ENCODE measurements around the gene HBS1L. TPM values are rescaled to one million over a fixed set of nuclear protein-coding genes. Genes with fewer than 3 reads are reported as not detected.

HBS1L gene
- polyA plus RNA-seq, 1 donor from 2014 or later = 103 TPM

- H3K36me3 ChIP-seq (ENCODE audit: insufficient read depth, low read length) = peaks cover 3% of the 10 kb centered on the region
- no peaks in the 10 kb centered on the region for H3F3A ChIP-seq (ENCODE audit: insufficient read depth, low read length, poor library complexity, severe bottlenecking)
- no peaks in the 10 kb centered on the region for H3K9me2 ChIP-seq (ENCODE audit: insufficient read depth, low read length)
- TF ChIP-seq POLR2AphosphoS5 (IDR thresholded peaks at IDR 0.05) (no peak), MXI1 (conservative IDR thresholded peaks at IDR 0.05; ENCODE audit: poor library complexity, severe bottlenecking) (no peak), SMC3 (conservative IDR thresholded peaks at IDR 0.05; ENCODE audit: poor library complexity) (no peak), CTCF (IDR thresholded peaks at IDR 0.05; ENCODE audit: poor library complexity, severe bottlenecking) (no peak), RAD21 (conservative IDR thresholded peaks at IDR 0.05) (no peak), EP300 (conservative IDR thresholded peaks at IDR 0.05; ENCODE audit: poor library complexity, severe bottlenecking) (no peak), EZH2 (IDR thresholded peaks at IDR 0.05; ENCODE audit: borderline replicate concordance, insufficient read depth, low read length, poor library complexity, severe bottlenecking) (no peak), TAF1 (IDR thresholded peaks at IDR 0.05; ENCODE audit: low read depth) (no peak)
- TF ChIP-seq, protein P1, sequence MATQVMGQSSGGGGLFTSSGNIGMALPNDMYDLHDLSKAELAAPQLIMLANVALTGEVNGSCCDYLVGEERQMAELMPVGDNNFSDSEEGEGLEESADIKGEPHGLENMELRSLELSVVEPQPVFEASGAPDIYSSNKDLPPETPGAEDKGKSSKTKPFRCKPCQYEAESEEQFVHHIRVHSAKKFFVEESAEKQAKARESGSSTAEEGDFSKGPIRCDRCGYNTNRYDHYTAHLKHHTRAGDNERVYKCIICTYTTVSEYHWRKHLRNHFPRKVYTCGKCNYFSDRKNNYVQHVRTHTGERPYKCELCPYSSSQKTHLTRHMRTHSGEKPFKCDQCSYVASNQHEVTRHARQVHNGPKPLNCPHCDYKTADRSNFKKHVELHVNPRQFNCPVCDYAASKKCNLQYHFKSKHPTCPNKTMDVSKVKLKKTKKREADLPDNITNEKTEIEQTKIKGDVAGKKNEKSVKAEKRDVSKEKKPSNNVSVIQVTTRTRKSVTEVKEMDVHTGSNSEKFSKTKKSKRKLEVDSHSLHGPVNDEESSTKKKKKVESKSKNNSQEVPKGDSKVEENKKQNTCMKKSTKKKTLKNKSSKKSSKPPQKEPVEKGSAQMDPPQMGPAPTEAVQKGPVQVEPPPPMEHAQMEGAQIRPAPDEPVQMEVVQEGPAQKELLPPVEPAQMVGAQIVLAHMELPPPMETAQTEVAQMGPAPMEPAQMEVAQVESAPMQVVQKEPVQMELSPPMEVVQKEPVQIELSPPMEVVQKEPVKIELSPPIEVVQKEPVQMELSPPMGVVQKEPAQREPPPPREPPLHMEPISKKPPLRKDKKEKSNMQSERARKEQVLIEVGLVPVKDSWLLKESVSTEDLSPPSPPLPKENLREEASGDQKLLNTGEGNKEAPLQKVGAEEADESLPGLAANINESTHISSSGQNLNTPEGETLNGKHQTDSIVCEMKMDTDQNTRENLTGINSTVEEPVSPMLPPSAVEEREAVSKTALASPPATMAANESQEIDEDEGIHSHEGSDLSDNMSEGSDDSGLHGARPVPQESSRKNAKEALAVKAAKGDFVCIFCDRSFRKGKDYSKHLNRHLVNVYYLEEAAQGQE (IDR thresholded peaks at IDR 0.05; ENCODE audit: borderline replicate concordance) = no peak
- H3K27ac ChIP-seq (ENCODE audit: low read length) = no peak overlapping the region
- no peak overlapping the region for H3K4me3 ChIP-seq (ENCODE audit: low read length)
- H3K27me3 ChIP-seq (ENCODE audit: insufficient read depth, low read depth, low read length) = no peaks in the 10 kb centered on the region
- no peak overlapping the region for H3K9ac ChIP-seq (ENCODE audit: low read length)
- H3K9me3 ChIP-seq (ENCODE audit: low read length) = no peaks in the 10 kb centered on the region
- H2AFZ ChIP-seq (ENCODE audit: low read depth, low read length) = no peak overlapping the region
- H3K4me2 ChIP-seq (ENCODE audit: low read length) = no peak overlapping the region
- H3K79me2 ChIP-seq (replicated peaks; ENCODE audit: insufficient read depth, low read length) = no peaks in the 10 kb centered on the region
- no peaks in the 10 kb centered on the region for H4K20me1 ChIP-seq (ENCODE audit: insufficient read depth)
These were observed 21.4 kb downstream of the HBS1L start for GRCh38 chr6:135033238-135033637.

DNA sequence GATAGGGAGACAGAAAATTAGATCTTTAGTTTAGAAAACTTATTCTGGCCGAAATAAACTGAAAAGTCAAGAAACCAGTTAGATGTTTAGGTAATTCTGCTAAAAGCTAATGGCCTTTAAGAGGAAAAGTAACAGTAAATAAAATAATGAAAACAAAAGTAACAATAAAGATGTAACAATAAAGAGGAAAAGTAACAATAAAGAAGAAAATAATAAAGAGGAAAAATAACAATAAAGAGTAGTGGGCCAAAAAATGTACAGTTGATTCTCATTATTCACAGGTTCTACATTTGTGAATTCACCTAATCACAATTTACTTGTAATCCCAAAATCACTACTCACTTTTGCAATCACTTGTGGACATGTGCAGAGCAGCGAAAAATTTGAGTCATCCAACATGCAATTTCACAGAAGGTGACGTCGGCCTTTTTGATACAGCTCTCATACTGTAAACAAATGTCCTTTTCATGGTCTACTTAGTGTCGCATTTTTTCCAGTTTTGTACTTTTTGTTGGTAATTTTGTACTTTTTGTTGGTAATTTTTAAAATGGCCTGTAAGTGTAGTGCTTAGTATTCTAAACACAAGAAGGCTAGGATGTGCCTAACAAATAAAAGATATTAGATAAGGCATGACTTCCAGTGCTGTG lies 24.0 kb downstream of the HBS1L start:
- no peaks in the 10 kb centered on the region for H4K20me1 ChIP-seq (ENCODE audit: insufficient read depth)
- H3K9ac ChIP-seq (ENCODE audit: low read length) = no peak overlapping the region
- no peak overlapping the region for H3K4me2 ChIP-seq (ENCODE audit: low read length)
- no peaks in the 10 kb centered on the region for H3F3A ChIP-seq (ENCODE audit: insufficient read depth, low read length, poor library complexity, severe bottlenecking)
- H3K9me3 ChIP-seq (ENCODE audit: low read length) = no peaks in the 10 kb centered on the region
- no peaks in the 10 kb centered on the region for H3K27me3 ChIP-seq (ENCODE audit: insufficient read depth, low read depth, low read length)
- H3K36me3 ChIP-seq (ENCODE audit: insufficient read depth, low read length) = peaks cover 3% of the 10 kb centered on the region
- no peak overlapping the region for H3K27ac ChIP-seq (ENCODE audit: low read length)
- H3K9me2 ChIP-seq (ENCODE audit: insufficient read depth, low read length) = no peaks in the 10 kb centered on the region
- no peak for TF ChIP-seq CTCF (IDR thresholded peaks at IDR 0.05; ENCODE audit: poor library complexity, severe bottlenecking)
- TF ChIP-seq RAD21 (conservative IDR thresholded peaks at IDR 0.05) = no peak
- TF ChIP-seq, protein P1 (IDR thresholded peaks at IDR 0.05; ENCODE audit: borderline replicate concordance) = no peak
- no peak for TF ChIP-seq MXI1 (conservative IDR thresholded peaks at IDR 0.05; ENCODE audit: poor library complexity, severe bottlenecking)
- H3K4me3 ChIP-seq (ENCODE audit: low read length) = no peak overlapping the region
- H2AFZ ChIP-seq (ENCODE audit: low read depth, low read length) = no peak overlapping the region
- H3K79me2 ChIP-seq (replicated peaks; ENCODE audit: insufficient read depth, low read length) = no peaks in the 10 kb centered on the region
